Islet precursor cell (in vitro differentiated cells): ENCODE measurements around the gene ZNF883.
"Not testable (repeated sequence)": the region's sequence is repeated elsewhere in the genome, so short reads cannot be mapped to it uniquely, and the experiment has no call there.

Experiments used
- DNase-seq: peaks from one replicate; pipeline ENCODE4 v3.0.0-alpha.2; 2018

Gene ZNF883

GRCh38 chr9:113011911-113012381 lies at the start of gene ZNF883:
ZNF883 (minus strand) TSS chr9:113012192.
- DNase-seq, result peak; percentile 82

GRCh38 chr9:113061072-113061850 lies 49.3 kb upstream of the ZNF883 start:
- not testable (repeated sequence) for DNase-seq

DNA sequence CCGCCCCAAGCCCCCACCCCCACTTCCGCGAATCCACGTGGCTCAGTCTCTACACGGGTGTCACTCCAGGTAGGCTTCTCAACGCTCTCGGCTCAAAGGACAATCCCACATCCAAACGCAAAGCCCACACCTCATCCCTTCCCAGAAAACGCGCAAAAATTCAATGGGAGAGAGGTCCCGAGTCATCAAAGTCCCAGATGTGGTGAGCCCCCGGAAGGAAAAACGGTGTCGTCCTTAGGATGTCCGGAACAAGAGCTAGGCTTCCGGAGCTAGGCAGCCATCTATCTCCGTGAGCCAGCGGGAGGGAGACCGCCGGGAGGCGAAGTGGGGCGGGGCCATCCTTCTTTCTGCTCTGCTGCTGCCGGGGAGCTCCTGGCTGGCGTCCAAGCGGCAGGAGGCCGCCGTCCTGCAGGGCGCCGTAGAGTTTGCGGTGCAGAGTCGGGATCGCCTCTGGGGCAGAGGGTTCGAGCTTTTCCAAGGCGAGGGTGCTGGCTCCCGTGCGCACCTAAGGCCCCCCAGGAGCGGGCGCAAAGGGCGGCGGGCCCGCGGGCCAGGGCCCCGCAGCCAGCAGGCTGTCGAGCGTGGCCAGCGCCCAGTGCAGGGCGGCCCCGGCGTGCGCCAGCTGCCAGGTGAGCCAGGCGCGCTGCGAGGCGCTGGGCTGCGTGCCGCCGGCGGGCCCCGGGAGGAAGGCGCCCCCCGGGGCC lies 47.7 kb upstream of the ZNF883 start:
- DNase-seq, result not testable (repeated sequence)

DNA sequence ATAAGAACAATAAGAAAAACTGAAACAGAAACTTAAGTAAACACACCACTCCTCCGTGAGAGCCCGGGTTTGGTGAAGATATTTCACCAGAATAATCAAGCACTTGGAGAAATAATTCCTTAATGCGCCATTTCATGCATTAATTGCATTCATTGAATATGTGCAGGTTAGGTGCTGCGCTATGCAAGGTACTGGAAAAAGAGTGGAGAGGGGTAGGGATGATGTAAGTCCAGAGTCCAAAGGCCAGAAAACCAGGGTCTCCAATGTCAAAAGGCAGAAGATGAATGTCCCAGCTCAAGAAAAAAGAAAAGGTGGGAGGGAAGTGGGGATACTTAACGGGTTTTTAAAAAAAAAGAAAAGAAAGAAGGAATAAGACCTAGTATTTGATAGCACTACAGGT lies 45.2 kb upstream of the ZNF883 start:
- no peak for DNase-seq

DNA sequence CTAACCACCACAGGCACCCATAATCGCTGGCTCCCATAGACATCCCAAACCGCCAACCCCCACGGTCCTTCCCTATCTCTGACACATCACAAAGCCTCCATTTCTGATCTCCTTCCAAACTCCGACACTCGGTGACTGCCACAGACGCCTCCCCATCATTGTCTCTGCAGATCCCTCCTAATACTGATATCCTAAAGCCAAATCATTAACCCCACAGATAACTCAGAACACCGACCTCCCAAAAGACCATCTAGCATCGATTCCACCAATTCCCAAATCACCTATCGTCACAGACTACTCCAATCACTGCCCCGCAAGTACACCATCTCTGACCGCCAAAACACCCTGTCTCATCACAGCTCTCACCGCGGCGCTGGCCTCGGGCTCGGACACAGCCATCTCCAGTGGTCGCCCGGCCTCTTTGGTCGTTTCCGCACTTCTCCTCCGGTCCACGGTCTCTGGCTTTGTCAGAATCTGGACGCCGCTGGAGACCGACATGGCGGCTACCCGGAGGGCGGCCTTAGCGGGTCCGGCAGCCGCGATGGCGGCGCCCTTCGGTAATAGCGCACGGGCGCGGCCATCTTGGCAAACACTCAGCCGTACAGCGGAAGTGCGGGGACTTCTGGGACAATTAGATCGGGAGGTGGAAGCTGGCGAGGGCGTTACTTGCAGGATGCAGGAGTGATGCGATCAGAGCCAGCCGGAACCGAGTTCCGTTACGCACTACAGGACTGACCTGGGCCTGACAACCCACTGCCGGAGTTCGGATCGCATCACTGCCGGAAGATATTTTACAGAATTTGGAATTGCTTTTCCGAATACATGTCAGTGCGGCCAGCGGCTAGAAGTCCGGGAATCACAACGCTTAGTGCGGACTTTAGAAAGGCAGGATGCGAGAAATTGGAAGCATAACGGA lies 44.5 kb upstream of the ZNF883 start, which contains the start of gene ZFP37:
ZFP37 (minus strand) TSS at position 534 of the 916 bp plus-strand sequence; CDS start at position 498, 36 bp downstream.
- DNase-seq, result peak; percentile 95

DNA sequence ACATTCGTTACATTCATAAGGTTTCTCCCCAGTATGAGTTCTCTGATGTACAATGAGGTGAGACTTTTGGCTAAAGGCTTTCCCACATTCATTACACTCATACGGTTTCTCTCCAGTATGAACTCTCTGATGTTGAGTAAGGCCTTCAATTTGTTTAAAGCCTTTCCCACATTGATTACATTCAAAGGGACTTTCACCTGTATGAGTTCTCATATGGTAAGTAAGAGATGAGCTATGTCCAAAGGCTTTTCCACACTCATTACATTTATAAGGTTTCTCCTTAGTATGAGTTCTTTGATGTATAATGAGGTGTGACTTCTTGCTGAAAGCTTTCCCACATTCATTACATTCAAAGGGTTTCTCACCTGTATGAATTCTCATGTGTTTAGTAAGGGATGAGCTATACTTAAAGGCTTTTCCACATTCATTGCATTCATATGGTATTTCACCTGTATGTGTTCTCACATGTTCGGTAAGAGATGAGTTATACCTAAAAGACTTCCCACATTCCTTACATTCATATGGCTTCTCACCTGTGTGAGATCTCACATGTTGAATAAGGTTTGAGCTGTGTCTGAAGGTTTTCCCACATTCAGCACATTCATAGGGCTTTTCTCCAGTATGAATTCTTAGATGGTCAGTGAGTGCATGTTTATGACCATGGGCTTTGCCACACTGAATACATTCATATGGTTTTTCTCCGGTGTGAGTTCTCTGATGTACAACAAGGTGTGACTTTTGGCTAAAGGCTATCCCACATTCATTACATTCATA lies 31.1 kb upstream of the ZNF883 start:
- no peak for DNase-seq

GRCh38 chr9:113026200-113026599 lies 14.2 kb upstream of the ZNF883 start:
- no peak for DNase-seq

- DNase-seq, result no peak
Measured at GRCh38 chr9:113018247-113018646, 6.3 kb upstream of the ZNF883 start.

DNA sequence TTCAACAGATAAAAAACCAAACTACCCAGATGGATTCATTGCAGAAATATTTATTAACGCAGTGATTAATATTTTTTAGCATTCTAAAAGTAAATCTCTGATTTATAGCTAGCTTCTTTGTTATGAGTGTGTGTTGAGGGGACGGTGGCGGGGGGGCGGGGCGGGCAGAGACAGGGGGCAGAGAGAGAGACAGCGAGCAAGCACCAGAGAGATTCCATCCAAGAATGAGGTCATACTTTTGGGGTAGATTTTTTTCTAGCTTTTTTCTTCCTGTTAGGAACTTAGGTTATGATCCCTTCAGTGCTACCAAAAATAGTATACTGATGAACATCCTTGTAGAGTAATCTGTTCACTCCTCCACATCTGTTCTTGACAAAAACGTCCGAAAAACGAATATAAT lies 500 bp upstream of the ZNF883 start:
- DNase-seq, result no peak

GRCh38 chr9:113005777-113006176 lies 6.2 kb downstream of the ZNF883 start:
- no peak for DNase-seq

GRCh38 chr9:112997236-112997941 lies 14.6 kb downstream of the ZNF883 start:
- no peak for DNase-seq

DNA sequence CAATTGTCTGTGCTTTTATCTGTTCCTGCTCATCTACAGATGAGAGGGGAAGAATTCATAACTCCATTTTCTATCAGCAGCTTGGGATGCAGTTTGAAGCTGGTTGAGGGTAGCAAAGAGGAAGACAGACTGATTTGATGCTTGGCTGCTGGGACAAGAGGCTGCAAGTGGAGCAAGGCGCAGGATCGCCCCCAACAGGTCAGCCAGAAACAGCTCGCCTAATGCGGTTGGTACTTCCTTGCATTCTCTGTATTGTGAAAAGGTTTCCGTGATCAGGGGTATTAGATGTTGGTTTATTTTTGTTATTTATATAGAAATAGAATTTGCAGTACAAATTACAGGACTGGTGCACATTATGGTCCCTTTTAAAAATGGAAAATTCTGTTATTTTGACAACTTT lies 40.6 kb downstream of the ZNF883 start:
- DNase-seq, result peak; percentile 56

GRCh38 chr9:112970939-112971338 lies 41.1 kb downstream of the ZNF883 start:
- no peak for DNase-seq

DNA sequence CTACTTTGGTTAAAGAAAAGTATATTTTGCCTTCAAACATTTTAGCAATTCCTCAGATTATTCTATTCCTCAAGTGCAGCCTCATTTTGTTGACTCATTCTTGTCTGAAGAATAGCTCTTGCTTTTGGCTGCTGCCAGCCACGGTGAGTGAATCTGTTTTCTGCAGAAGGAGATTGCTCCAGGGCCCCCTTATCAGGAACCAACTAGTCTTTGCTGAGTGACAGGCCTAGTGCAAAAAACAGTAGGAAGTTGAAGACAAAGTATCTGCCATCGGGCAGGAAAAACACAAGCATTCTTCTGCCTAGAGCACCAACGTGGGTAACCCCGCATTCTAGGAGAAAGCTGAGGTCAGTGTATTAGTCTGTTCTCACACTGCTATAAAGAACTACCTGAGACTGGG lies 42.3 kb downstream of the ZNF883 start:
- DNase-seq, result no peak

DNA sequence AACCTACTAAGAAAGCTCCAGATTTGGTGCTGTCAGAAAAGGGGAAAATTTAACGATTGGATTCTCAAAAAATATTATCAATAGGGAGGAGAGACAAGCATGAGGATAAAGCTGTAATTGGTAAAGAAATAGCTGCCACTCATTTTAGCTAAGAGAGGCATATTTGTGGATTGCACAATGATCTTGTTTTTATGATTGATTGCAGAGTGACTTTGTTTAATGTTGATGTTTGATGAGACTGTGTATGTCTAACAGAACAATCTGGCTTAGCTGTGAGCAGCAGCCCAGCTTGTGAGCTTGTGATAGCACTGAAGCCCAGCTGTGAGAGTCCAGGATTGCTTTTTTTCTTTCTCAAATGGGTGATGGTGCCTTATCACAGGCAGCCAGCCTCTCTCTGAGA lies 56.4 kb downstream of the ZNF883 start:
- no peak for DNase-seq

DNA sequence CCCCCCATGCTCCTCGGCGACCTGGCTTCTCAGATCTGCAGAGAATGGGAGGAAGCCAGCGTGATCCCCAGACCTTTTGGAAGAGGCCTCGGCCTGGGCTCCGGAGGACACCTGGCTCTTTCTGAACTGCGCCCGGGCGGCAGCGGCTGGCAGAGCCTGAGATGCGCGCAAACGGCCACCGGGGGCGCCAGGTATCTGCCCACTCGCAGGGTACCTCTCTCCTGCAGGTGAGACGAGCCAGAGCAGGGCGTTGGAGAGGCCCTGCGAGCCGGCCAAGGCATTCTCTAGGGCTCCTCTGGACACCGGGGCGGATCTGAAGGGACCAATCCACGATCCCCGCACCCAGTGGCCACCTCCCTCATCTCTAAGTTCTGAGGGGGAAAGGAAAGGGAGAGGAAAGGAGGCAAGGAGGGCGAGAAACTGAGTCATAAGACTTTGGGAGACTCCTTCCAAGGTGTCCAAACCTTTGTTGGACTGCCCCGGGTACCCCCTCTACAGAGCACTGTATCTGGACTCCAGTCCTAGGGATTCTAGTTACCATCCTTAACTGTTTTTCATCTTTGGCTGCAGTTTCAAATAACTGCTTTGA lies 66.3 kb downstream of the ZNF883 start:
- DNase-seq, result no peak

- DNase-seq, result no peak
Measured at GRCh38 chr9:112939418-112939817, 72.6 kb downstream of the ZNF883 start.

- DNase-seq, result no peak
Measured at GRCh38 chr9:112933696-112934095, 78.3 kb downstream of the ZNF883 start.

- DNase-seq, result no peak
Measured at GRCh38 chr9:112925058-112925641, 86.8 kb downstream of the ZNF883 start.

DNA sequence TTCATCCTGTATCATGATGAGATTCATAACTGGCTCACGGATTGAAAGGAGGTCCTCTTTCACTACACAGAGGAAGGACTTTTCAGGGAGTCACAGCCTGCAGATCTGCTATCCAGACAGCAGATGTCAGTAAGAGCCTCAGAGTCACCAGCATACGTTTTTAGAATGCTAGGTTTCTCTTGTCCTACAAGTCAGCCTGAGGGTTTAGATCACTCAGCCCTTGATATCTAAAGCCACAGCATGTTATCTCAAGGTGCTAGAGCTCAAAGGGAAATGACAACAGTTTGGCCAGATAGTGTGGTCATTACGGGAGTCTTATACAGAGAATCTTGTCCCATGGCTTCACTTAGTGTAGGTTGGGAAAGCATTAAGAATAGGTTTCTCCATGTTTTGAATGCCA lies 90.4 kb downstream of the ZNF883 start:
- peak; percentile 67 for DNase-seq

- DNase-seq, result no peak
Measured at GRCh38 chr9:112917987-112918362, 94.0 kb downstream of the ZNF883 start.
